Thyroid gland (tissue), 4 donors: ENCODE measurements around the gene TBL1Y.

Experiments used
- POLR2A ChIP-seq, 2 donors: fragments of 450-650 bp; IDR thresholded peaks; one replicate each; pipeline ENCODE4 v1.6.1; 2017; ENCODE audit warnings: antibody characterized with exemption in 2 of 2, mild to moderate bottlenecking in 2 of 2, moderate library complexity in 1 of 2
- TF ChIP-seq, protein P1 (sequence below), 6 experiments: fragments of 200-600 bp in 3 of 6; fragments of 450-650 bp in 3 of 6; sonication (generic) in 3 of 6; IDR thresholded peaks; one replicate each; pipeline ENCODE4 v1.5.1; 2016 to 2019; ENCODE audit warnings: antibody characterized with exemption in 6 of 6, mild to moderate bottlenecking in 2 of 6, inconsistent platforms in 1 of 6, moderate library complexity in 1 of 6

DNA sequence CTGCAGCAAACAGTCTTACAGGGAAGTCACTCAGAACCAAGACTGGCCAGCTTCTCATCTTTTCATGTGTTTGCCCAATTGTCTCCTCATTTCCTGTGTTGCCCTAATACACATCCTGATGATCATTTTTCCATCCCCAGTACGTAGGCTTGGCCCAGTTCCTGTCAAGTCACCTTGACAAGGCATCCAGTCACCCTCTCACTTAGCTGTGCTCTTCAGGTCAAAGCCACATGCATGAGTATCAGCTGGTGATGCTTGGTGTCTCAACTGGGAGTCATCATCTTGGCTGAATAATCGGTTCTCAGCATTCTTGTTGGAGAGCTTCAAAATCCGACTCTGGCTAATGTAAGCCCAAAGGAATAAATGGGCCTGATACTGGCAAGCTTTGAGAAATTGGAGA is 186.5 kb downstream of the TBL1Y start:
- TF ChIP-seq POLR2A (IDR thresholded peaks at IDR 0.05): no peak
- TF ChIP-seq, protein P1, sequence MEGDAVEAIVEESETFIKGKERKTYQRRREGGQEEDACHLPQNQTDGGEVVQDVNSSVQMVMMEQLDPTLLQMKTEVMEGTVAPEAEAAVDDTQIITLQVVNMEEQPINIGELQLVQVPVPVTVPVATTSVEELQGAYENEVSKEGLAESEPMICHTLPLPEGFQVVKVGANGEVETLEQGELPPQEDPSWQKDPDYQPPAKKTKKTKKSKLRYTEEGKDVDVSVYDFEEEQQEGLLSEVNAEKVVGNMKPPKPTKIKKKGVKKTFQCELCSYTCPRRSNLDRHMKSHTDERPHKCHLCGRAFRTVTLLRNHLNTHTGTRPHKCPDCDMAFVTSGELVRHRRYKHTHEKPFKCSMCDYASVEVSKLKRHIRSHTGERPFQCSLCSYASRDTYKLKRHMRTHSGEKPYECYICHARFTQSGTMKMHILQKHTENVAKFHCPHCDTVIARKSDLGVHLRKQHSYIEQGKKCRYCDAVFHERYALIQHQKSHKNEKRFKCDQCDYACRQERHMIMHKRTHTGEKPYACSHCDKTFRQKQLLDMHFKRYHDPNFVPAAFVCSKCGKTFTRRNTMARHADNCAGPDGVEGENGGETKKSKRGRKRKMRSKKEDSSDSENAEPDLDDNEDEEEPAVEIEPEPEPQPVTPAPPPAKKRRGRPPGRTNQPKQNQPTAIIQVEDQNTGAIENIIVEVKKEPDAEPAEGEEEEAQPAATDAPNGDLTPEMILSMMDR (IDR thresholded peaks at IDR 0.05): no peak
